Liver (tissue), 9 donors: ENCODE data around the gene COQ9. TPM values are rescaled to one million over a fixed set of nuclear protein-coding genes. Genes with fewer than 3 reads are reported as not detected.

Experiments
- DNase-seq: peaks from one replicate; pipeline ENCODE4 v3.0.0-alpha.2; 2017; ENCODE audit warnings: low spot score
- H3K27ac ChIP-seq, 2 donors: one replicate each; pipeline ENCODE4 v1.7.0; 2013; ENCODE audit warnings: inconsistent platforms in 2 of 2, low read length in 2 of 2, control low read depth in 1 of 2, low read depth in 1 of 2, mild to moderate bottlenecking in 1 of 2
- H3K27me3 ChIP-seq, 4 donors: one replicate each; pipeline versions ENCODE4 v1.6.1 to v1.7.0; 2013; ENCODE audit warnings: low read length in 3 of 4, inconsistent platforms in 1 of 4, mild to moderate bottlenecking in 1 of 4, moderate library complexity in 1 of 4; ENCODE audit not compliant: control insufficient read depth in 4 of 4, insufficient read depth in 4 of 4
- H3K36me3 ChIP-seq, 4 donors: one replicate each; pipeline versions ENCODE4 v1.6.1 to v1.7.0; 2013; ENCODE audit warnings: low read length in 3 of 4, mild to moderate bottlenecking in 3 of 4, low read depth in 1 of 4, moderate library complexity in 1 of 4; ENCODE audit not compliant: control insufficient read depth in 4 of 4, insufficient read depth in 3 of 4
- H3K4me1 ChIP-seq, 4 donors: one replicate each; pipeline versions ENCODE4 v1.6.1 to v1.7.0; 2013; ENCODE audit warnings: low read length in 3 of 4, mild to moderate bottlenecking in 3 of 4, moderate library complexity in 1 of 4; ENCODE audit not compliant: control insufficient read depth in 4 of 4, insufficient read depth in 4 of 4
- H3K4me3 ChIP-seq, 3 donors: one replicate each; pipeline versions ENCODE4 v1.6.1 to v1.7.0; 2013; ENCODE audit warnings: low read length in 3 of 3, control low read depth in 1 of 3, low read depth in 1 of 3, mild to moderate bottlenecking in 1 of 3
- H3K9ac ChIP-seq, 2 donors: one replicate each; pipeline ENCODE4 v1.7.0; 2013; ENCODE audit warnings: low read length in 2 of 2, mild to moderate bottlenecking in 2 of 2, moderate library complexity in 2 of 2, control low read depth in 1 of 2, low read depth in 1 of 2
- H3K9me3 ChIP-seq, 4 donors: one replicate each; pipeline versions ENCODE4 v1.6.1 to v1.7.0; 2013; ENCODE audit warnings: low read length in 3 of 4; ENCODE audit not compliant: control insufficient read depth in 4 of 4
- EGR1 ChIP-seq, 2 donors: IDR thresholded peaks; 2 replicates each; pipeline ENCODE4 v1.6.1; 2016 to 2018; ENCODE audit warnings: antibody characterized with exemption in 2 of 2, low read depth in 2 of 2
- FOXA1 ChIP-seq: IDR thresholded peaks from 2 replicates; pipeline ENCODE4 v1.6.1; 2016; ENCODE audit warnings: antibody characterized with exemption
- FOXA2 ChIP-seq: IDR thresholded peaks from 2 replicates; pipeline ENCODE4 v1.6.1; 2016; ENCODE audit warnings: antibody characterized with exemption
- HNF4A ChIP-seq, 2 donors: conservative IDR thresholded peaks; 2 replicates each; pipeline ENCODE4 v1.6.1; 2016; ENCODE audit warnings: antibody characterized with exemption in 2 of 2, mild to moderate bottlenecking in 2 of 2
- HNF4G ChIP-seq: IDR thresholded peaks from 2 replicates; pipeline ENCODE4 v1.6.1; 2016; ENCODE audit warnings: antibody characterized with exemption
- JUND ChIP-seq, 2 donors: IDR thresholded peaks; 2 replicates each; pipeline ENCODE4 v1.6.1; 2016; ENCODE audit warnings: antibody characterized with exemption in 2 of 2
- NR2F2 ChIP-seq: IDR thresholded peaks from 2 replicates; pipeline ENCODE4 v1.6.1; 2016; ENCODE audit warnings: antibody characterized with exemption
- RAD21 ChIP-seq, 2 donors: IDR thresholded peaks; 2 replicates each; pipeline ENCODE4 v1.6.1; 2016; ENCODE audit warnings: antibody characterized with exemption in 2 of 2, mild to moderate bottlenecking in 2 of 2
- RXRA ChIP-seq, 2 donors: IDR thresholded peaks; 2 replicates each; pipeline ENCODE4 v1.6.1; 2017 to 2018; ENCODE audit warnings: antibody characterized with exemption in 2 of 2, mild to moderate bottlenecking in 1 of 2
- SP1 ChIP-seq: IDR thresholded peaks from 2 replicates; pipeline ENCODE4 v1.6.1; 2018; ENCODE audit warnings: antibody characterized with exemption, mild to moderate bottlenecking
- TAF1 ChIP-seq: conservative IDR thresholded peaks from 2 replicates; pipeline ENCODE4 v1.6.1; 2016; ENCODE audit warnings: antibody characterized with exemption, mild to moderate bottlenecking
- YY1 ChIP-seq: IDR thresholded peaks from 2 replicates; pipeline ENCODE4 v1.6.1; 2016; ENCODE audit warnings: antibody characterized with exemption, mild to moderate bottlenecking
- WGBS: extraction: QIAGEN DNeasy Blood & Tissue Kit; methylation state at CpG from one replicate; pipeline ENCODE4 v1.1.7; 2013; 5-methylcytosine and 5-hydroxymethylcytosine counted together
- polyA plus RNA-seq, 2 donors: library from polyadenylated mRNA; stranded (reverse) in 1 of 2; unstranded in 1 of 2; fragments of 200-250 nt in 1 of 2; fragments of >200 nt in 1 of 2; fragmentation: Nextera tagmentation in 1 of 2; extraction: Ambion mirVana in 1 of 2; gene quantifications; one replicate each; pipeline versions ENCODE4 v1.2.1 to v1.2.3, GENCODE V29; 2013 to 2015
- total RNA-seq, 2 donors: library from RNA; depleted of rRNA; stranded (reverse); fragments of >200 nt; gene quantifications; one replicate each; pipeline ENCODE4 v1.2.3, GENCODE V29; 2014
- TF ChIP-seq, protein P1 (sequence below): IDR thresholded peaks from 2 replicates; pipeline ENCODE4 v1.6.1; 2016; ENCODE audit warnings: antibody characterized with exemption
- TF ChIP-seq, protein P2 (sequence below): IDR thresholded peaks from 2 replicates; pipeline ENCODE4 v1.6.1; 2016; ENCODE audit warnings: antibody characterized with exemption, mild to moderate bottlenecking
- TF ChIP-seq, protein P3 (sequence below): fragments of 150-350 bp; IDR thresholded peaks from 2 replicates; pipeline ENCODE4 v1.5.1; 2017; ENCODE audit warnings: improper control_type of control experiment, low read depth, low read length; ENCODE audit not compliant: missing input control
- TF ChIP-seq, protein P4 (sequence below): IDR thresholded peaks from 2 replicates; pipeline ENCODE4 v1.6.1; 2016; ENCODE audit warnings: antibody characterized with exemption
- TF ChIP-seq, protein P5 (sequence below): IDR thresholded peaks from 2 replicates; pipeline ENCODE4 v1.6.1; 2016; ENCODE audit warnings: antibody characterized with exemption
- donor health status: healthy.
- donor health status: healthy.
- donor health status: healthy.
- donor health status: healthy.
- donor health status: healthy.

COQ9 gene
- total and polyA plus RNA-seq, 4 donors: 21.0 to 81.5 (median 58.0) TPM

DNA sequence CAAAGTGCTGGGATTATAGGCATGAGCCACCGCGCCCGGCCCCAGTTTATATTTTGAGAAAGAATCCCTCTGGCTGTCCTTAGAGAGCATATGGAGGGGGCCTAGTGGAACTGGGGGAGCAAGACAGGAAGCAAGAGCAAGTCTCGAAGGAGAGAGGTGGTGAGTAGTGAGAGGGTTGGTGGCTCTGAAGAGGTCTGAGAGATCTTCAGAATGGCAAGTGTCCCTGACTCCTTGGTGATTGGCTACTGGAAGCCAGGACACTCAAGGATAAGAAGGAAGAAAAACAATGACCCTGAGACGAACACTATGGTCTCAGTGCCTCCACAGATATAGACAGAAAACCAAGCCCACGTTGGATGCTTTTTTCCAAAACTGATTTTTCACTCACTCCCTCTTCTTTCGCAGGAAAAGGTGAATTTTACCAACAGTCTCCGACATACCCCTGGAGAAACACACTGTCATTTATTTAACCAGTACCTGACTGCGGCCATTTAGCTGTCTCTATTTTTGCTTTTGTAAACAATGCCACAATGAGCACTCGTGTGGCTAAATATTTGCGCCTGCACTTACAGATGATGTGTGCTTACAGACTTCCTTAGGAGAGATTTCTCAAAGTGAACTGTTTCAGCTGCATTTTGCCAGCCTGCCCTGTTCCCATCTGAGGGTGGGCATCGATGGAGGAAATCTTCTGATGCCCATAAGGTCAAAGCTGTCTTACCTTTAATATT, 54.9 kb downstream of the COQ9 start:
- Histone ChIP-seq H3K27ac (no peak overlapping the region), H3K9ac (no peak overlapping the region), H3K4me1 (peaks cover 5 to 11% (median 7%) of the 10 kb centered on the region in 4 donors), H3K27me3 (no peaks in the 10 kb centered on the region), H3K36me3 (no peaks in the 10 kb centered on the region), H3K4me3 (no peak overlapping the region), H3K9me3 (no peaks in the 10 kb centered on the region)
- no peak for DNase-seq
- 88% methylated on average over 12 of the region's 12 CpGs for WGBS
- TF ChIP-seq RXRA (IDR thresholded peaks at IDR 0.05): no peak
- TF ChIP-seq NR2F2: no peak
- TF ChIP-seq, protein P1, sequence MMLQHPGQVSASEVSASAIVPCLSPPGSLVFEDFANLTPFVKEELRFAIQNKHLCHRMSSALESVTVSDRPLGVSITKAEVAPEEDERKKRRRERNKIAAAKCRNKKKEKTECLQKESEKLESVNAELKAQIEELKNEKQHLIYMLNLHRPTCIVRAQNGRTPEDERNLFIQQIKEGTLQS: no peak
- TF ChIP-seq, protein P2, sequence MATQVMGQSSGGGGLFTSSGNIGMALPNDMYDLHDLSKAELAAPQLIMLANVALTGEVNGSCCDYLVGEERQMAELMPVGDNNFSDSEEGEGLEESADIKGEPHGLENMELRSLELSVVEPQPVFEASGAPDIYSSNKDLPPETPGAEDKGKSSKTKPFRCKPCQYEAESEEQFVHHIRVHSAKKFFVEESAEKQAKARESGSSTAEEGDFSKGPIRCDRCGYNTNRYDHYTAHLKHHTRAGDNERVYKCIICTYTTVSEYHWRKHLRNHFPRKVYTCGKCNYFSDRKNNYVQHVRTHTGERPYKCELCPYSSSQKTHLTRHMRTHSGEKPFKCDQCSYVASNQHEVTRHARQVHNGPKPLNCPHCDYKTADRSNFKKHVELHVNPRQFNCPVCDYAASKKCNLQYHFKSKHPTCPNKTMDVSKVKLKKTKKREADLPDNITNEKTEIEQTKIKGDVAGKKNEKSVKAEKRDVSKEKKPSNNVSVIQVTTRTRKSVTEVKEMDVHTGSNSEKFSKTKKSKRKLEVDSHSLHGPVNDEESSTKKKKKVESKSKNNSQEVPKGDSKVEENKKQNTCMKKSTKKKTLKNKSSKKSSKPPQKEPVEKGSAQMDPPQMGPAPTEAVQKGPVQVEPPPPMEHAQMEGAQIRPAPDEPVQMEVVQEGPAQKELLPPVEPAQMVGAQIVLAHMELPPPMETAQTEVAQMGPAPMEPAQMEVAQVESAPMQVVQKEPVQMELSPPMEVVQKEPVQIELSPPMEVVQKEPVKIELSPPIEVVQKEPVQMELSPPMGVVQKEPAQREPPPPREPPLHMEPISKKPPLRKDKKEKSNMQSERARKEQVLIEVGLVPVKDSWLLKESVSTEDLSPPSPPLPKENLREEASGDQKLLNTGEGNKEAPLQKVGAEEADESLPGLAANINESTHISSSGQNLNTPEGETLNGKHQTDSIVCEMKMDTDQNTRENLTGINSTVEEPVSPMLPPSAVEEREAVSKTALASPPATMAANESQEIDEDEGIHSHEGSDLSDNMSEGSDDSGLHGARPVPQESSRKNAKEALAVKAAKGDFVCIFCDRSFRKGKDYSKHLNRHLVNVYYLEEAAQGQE: no peak
- TF ChIP-seq HNF4A (conservative IDR thresholded peaks at IDR 0.05): no peak
- TF ChIP-seq TAF1: no peak
- TF ChIP-seq YY1: no peak
- TF ChIP-seq EGR1 (IDR thresholded peaks at IDR 0.05; ENCODE audit: low read depth in 2 of 2): no peak
- TF ChIP-seq HNF4G: no peak
- no peak for TF ChIP-seq SP1
- TF ChIP-seq FOXA1: no peak
- no peak for TF ChIP-seq FOXA2
- TF ChIP-seq, protein P3, sequence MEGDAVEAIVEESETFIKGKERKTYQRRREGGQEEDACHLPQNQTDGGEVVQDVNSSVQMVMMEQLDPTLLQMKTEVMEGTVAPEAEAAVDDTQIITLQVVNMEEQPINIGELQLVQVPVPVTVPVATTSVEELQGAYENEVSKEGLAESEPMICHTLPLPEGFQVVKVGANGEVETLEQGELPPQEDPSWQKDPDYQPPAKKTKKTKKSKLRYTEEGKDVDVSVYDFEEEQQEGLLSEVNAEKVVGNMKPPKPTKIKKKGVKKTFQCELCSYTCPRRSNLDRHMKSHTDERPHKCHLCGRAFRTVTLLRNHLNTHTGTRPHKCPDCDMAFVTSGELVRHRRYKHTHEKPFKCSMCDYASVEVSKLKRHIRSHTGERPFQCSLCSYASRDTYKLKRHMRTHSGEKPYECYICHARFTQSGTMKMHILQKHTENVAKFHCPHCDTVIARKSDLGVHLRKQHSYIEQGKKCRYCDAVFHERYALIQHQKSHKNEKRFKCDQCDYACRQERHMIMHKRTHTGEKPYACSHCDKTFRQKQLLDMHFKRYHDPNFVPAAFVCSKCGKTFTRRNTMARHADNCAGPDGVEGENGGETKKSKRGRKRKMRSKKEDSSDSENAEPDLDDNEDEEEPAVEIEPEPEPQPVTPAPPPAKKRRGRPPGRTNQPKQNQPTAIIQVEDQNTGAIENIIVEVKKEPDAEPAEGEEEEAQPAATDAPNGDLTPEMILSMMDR: no peak
- TF ChIP-seq, protein P4, sequence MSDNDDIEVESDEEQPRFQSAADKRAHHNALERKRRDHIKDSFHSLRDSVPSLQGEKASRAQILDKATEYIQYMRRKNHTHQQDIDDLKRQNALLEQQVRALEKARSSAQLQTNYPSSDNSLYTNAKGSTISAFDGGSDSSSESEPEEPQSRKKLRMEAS: no peak

DNA sequence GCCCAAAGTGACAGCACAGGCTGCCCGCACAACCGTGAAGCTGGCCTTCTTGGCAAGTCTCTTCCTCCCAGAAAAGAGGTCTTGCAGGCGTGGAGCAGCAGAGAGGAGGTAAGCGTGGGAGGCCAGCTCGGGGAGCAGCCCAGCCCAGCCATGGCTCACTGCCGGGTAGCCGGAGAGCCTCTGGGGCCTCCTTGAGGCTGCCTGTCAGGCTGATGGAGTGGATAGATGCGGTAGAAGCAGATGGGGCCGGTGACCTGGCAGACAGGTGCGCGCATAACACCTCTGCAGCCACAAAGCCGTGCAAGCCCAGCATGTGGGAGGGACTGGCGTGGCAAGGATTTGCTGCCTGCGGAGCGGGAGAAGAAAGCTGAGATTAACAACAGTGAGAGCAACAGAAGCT, 56.1 kb downstream of the COQ9 start:
- Histone ChIP-seq H3K4me3 (no peak overlapping the region), H3K4me1 (peaks cover 5 to 11% (median 7%) of the 10 kb centered on the region in 4 donors), H3K9ac (no peak overlapping the region), H3K27ac (no peak overlapping the region), H3K27me3 (no peaks in the 10 kb centered on the region), H3K9me3 (no peaks in the 10 kb centered on the region), H3K36me3 (no peaks in the 10 kb centered on the region)
- DNase-seq: no peak
- WGBS: 96% methylated on average over 15 of the region's 15 CpGs
- TF ChIP-seq, protein P2: no peak
- no peak for TF ChIP-seq RXRA (IDR thresholded peaks at IDR 0.05)
- TF ChIP-seq SP1: no peak
- TF ChIP-seq, protein P5, sequence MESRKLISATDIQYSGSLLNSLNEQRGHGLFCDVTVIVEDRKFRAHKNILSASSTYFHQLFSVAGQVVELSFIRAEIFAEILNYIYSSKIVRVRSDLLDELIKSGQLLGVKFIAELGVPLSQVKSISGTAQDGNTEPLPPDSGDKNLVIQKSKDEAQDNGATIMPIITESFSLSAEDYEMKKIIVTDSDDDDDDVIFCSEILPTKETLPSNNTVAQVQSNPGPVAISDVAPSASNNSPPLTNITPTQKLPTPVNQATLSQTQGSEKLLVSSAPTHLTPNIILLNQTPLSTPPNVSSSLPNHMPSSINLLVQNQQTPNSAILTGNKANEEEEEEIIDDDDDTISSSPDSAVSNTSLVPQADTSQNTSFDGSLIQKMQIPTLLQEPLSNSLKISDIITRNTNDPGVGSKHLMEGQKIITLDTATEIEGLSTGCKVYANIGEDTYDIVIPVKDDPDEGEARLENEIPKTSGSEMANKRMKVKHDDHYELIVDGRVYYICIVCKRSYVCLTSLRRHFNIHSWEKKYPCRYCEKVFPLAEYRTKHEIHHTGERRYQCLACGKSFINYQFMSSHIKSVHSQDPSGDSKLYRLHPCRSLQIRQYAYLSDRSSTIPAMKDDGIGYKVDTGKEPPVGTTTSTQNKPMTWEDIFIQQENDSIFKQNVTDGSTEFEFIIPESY: no peak
- no peak for TF ChIP-seq FOXA1
- no peak for TF ChIP-seq NR2F2
- TF ChIP-seq JUND (IDR thresholded peaks at IDR 0.05): no peak
- no peak for TF ChIP-seq FOXA2
- no peak for TF ChIP-seq HNF4G
- TF ChIP-seq, protein P3: no peak
- no peak for TF ChIP-seq RAD21 (IDR thresholded peaks at IDR 0.05)
- no peak for TF ChIP-seq HNF4A (conservative IDR thresholded peaks at IDR 0.05)
- TF ChIP-seq, protein P1: no peak
